Activated T-cell treated with anti-CD3 and anti-CD28 coated beads for 1 hour (primary cell): ENCODE measurements around the gene SPTB.
A peak's percentile ranks its signal among the peaks of the same experiment; 100 is the strongest.

Experiments used
- DNase-seq: peaks from one replicate; pipeline ENCODE4 v3.0.0-alpha.2; 2020; ENCODE audit warnings: low read depth

SPTB gene

GRCh38 chr14:64765740-64766302 is 113.9 kb downstream of the SPTB start:
- DNase-seq: no peak

GRCh38 chr14:64764641-64765520 is 114.8 kb downstream of the SPTB start:
- DNase-seq: peak; percentile 41

GRCh38 chr14:64763801-64764621 is 115.7 kb downstream of the SPTB start:
- DNase-seq: no peak

- DNase-seq: no peak
Observed at GRCh38 chr14:64763085-64763782, 116.5 kb downstream of the SPTB start.

- DNase-seq: peak; percentile 11
Observed at GRCh38 chr14:64762044-64763034, 117.4 kb downstream of the SPTB start.

GRCh38 chr14:64761441-64762043 is 118.2 kb downstream of the SPTB start:
- DNase-seq: no peak

GRCh38 chr14:64760916-64761315 is 118.8 kb downstream of the SPTB start:
- no peak for DNase-seq

- peak; percentile 50 for DNase-seq
Observed at GRCh38 chr14:64760146-64760755, 119.5 kb downstream of the SPTB start.

- DNase-seq: no peak
Observed at GRCh38 chr14:64759555-64759938, 120.2 kb downstream of the SPTB start.

- no peak for DNase-seq
Observed at GRCh38 chr14:64758691-64759554, 120.8 kb downstream of the SPTB start.

- no peak for DNase-seq
Observed at GRCh38 chr14:64758025-64758521, 121.6 kb downstream of the SPTB start.

GRCh38 chr14:64757601-64758000 is 122.1 kb downstream of the SPTB start:
- no peak for DNase-seq

- DNase-seq: no peak
Observed at GRCh38 chr14:64756712-64757111, 123.0 kb downstream of the SPTB start.

GRCh38 chr14:64755781-64756221 is 123.9 kb downstream of the SPTB start:
- DNase-seq: peak; percentile 42

- DNase-seq: no peak
Observed at GRCh38 chr14:64754685-64755084, 125.0 kb downstream of the SPTB start.

- DNase-seq: no peak
Observed at GRCh38 chr14:64753999-64754398, 125.7 kb downstream of the SPTB start.

GRCh38 chr14:64753374-64753773 is 126.3 kb downstream of the SPTB start:
- DNase-seq: no peak

GRCh38 chr14:64752909-64753308 is 126.8 kb downstream of the SPTB start:
- DNase-seq: no peak
